ENCODE data around the gene ZNF700.
"Not testable (repeated sequence)": the region's sequence is repeated elsewhere in the genome, so short reads cannot be mapped to it uniquely, and the experiment has no call there.

GRCh38 chr19:11879687-11880266 lies 45.1 kb upstream of the ZNF700 start:
- TF ChIP-seq CTCF (IDR thresholded peaks at IDR 0.05); EZH2 (IDR thresholded peaks at IDR 0.05; ENCODE audit: borderline replicate concordance, insufficient read depth, low read depth, low read length, poor library complexity, severe bottlenecking): not testable (repeated sequence)

Data from B cell (primary cell).